Suprapubic skin (tissue), 4 donors: ENCODE data around the gene COPA. TPM values are rescaled to one million over a fixed set of nuclear protein-coding genes. Genes with fewer than 3 reads are reported as not detected.
A peak's percentile ranks its signal among the peaks of the same experiment; 100 is the strongest.

Experiments
- DNase-seq, 2 donors: peaks; one replicate each; pipeline ENCODE4 v3.0.0-alpha.2; 2019; ENCODE audit warnings: low spot score in 2 of 2
- H3K27ac ChIP-seq: fragments of 200-600 bp; sonication (generic); one replicate; pipeline ENCODE4 v1.5.1; 2019
- H3K27me3 ChIP-seq: fragments of 200-600 bp; sonication (generic); one replicate; pipeline ENCODE4 v1.5.1; 2019
- H3K36me3 ChIP-seq: fragments of 200-600 bp; sonication (generic); one replicate; pipeline ENCODE4 v1.5.1; 2019
- H3K4me1 ChIP-seq: fragments of 200-600 bp; sonication (generic); one replicate; pipeline ENCODE4 v1.5.1; 2019
- H3K4me3 ChIP-seq: fragments of 200-600 bp; sonication (generic); one replicate; pipeline ENCODE4 v1.5.1; 2019; ENCODE audit warnings: mild to moderate bottlenecking
- H3K9me3 ChIP-seq: fragments of 200-600 bp; sonication (generic); one replicate; pipeline ENCODE4 v1.5.1; 2019
- CTCF ChIP-seq, 2 donors: fragments of 200-600 bp in 1 of 2; fragments of 450-650 bp in 1 of 2; sonication (generic) in 1 of 2; IDR thresholded peaks; one replicate each; pipeline ENCODE4 v1.5.1; 2016 to 2019; ENCODE audit warnings: antibody characterized with exemption in 2 of 2, mild to moderate bottlenecking in 1 of 2, moderate library complexity in 1 of 2
- EP300 ChIP-seq: sonication (generic); formaldehyde crosslinking; IDR thresholded peaks from one replicate; pipeline ENCODE4 v1.6.1; 2017; ENCODE audit warnings: antibody characterized with exemption
- POLR2A ChIP-seq, 2 donors: fragments of 450-650 bp; IDR thresholded peaks; one replicate each; pipeline ENCODE4 v1.6.1; 2017; ENCODE audit warnings: antibody characterized with exemption in 2 of 2, mild to moderate bottlenecking in 2 of 2, moderate library complexity in 2 of 2
- POLR2AphosphoS5 ChIP-seq, 3 donors: sonication (generic); formaldehyde crosslinking; IDR thresholded peaks; one replicate each; pipeline ENCODE4 v1.6.1; 2017; ENCODE audit warnings: antibody characterized with exemption in 3 of 3
- WGBS: methylation state at CpG from one replicate; pipeline ENCODE4 v1.1.5; 2018; 5-methylcytosine and 5-hydroxymethylcytosine counted together
- total RNA-seq, 4 donors: library from RNA; depleted of rRNA; stranded (reverse); fragments of >200 nt; gene quantifications; one replicate each; pipeline ENCODE4 v1.1.0, GENCODE V29; 2016

COPA gene
- total RNA-seq, 4 donors from 2014 or later, result 62.5 to 92.9 (median 87.2) TPM

- H3K27me3 ChIP-seq, result no peaks in the 10 kb centered on the region
- no peak for DNase-seq
- peaks cover 49% of the 10 kb centered on the region for H3K36me3 ChIP-seq
- H3K9me3 ChIP-seq, result no peaks in the 10 kb centered on the region
- peaks cover 26% of the 10 kb centered on the region for H3K4me1 ChIP-seq
- peak overlapping the region; percentile 75 for H3K27ac ChIP-seq
- TF ChIP-seq POLR2AphosphoS5 (IDR thresholded peaks at IDR 0.05), result no peak
- no peak for TF ChIP-seq POLR2A (IDR thresholded peaks at IDR 0.05)
- TF ChIP-seq CTCF (IDR thresholded peaks at IDR 0.05), result no peak
- TF ChIP-seq EP300, result no peak
- WGBS, result under 1% methylated on average over 15 of the region's 15 CpGs
- H3K4me3 ChIP-seq, result peak overlapping the region; percentile 67
Observed at GRCh38 chr1:160284220-160284781, 58.7 kb downstream of the COPA start.

- Histone ChIP-seq H3K4me3 (no peak overlapping the region), H3K4me1 (peaks cover 26% of the 10 kb centered on the region), H3K27ac (no peak overlapping the region), H3K36me3 (peaks cover 52% of the 10 kb centered on the region), H3K9me3 (no peaks in the 10 kb centered on the region), H3K27me3 (no peaks in the 10 kb centered on the region)
- 93% methylated on average over 7 of the region's 7 CpGs for WGBS
- TF ChIP-seq POLR2A (IDR thresholded peaks at IDR 0.05) (no peak), EP300 (no peak), CTCF (IDR thresholded peaks at IDR 0.05) (no peak), POLR2AphosphoS5 (IDR thresholded peaks at IDR 0.05) (no peak)
- no peak for DNase-seq
Observed at GRCh38 chr1:160282807-160283206, 60.2 kb downstream of the COPA start.

- no peaks in the 10 kb centered on the region for H3K4me1 ChIP-seq
- no peaks in the 10 kb centered on the region for H3K27me3 ChIP-seq
- H3K27ac ChIP-seq, result no peak overlapping the region
- no peak overlapping the region for H3K4me3 ChIP-seq
- H3K9me3 ChIP-seq, result no peaks in the 10 kb centered on the region
- TF ChIP-seq EP300 (no peak), POLR2A (IDR thresholded peaks at IDR 0.05) (no peak), CTCF (IDR thresholded peaks at IDR 0.05) (no peak), POLR2AphosphoS5 (IDR thresholded peaks at IDR 0.05) (no peak)
- WGBS, result 90% methylated on average over 4 of the region's 4 CpGs
- no peak for DNase-seq
- H3K36me3 ChIP-seq, result peaks cover 70% of the 10 kb centered on the region
Observed at GRCh38 chr1:160277987-160278386, 65.1 kb downstream of the COPA start.

- Histone ChIP-seq H3K4me3 (no peak overlapping the region), H3K27me3 (no peaks in the 10 kb centered on the region), H3K36me3 (peaks cover 64% of the 10 kb centered on the region), H3K27ac (no peak overlapping the region), H3K9me3 (no peaks in the 10 kb centered on the region), H3K4me1 (no peaks in the 10 kb centered on the region)
- WGBS, result 83% methylated on average over 2 of the region's 2 CpGs
- no peak for DNase-seq
- no peak for TF ChIP-seq POLR2AphosphoS5 (IDR thresholded peaks at IDR 0.05)
Observed at GRCh38 chr1:160277330-160277729, 65.7 kb downstream of the COPA start.

- 67% methylated on average over 1 of the region's 1 CpG for WGBS
- H3K4me3 ChIP-seq, result no peak overlapping the region
- TF ChIP-seq CTCF (IDR thresholded peaks at IDR 0.05) (no peak), POLR2A (IDR thresholded peaks at IDR 0.05) (no peak), EP300 (no peak), POLR2AphosphoS5 (IDR thresholded peaks at IDR 0.05) (no peak)
Observed at GRCh38 chr1:160271025-160271424, 72.0 kb downstream of the COPA start.

More at GRCh38 chr1:160271025-160271424, 72.0 kb downstream of the COPA start:
- Histone ChIP-seq H3K27me3 (no peaks in the 10 kb centered on the region), H3K4me1 (no peaks in the 10 kb centered on the region), H3K9me3 (no peaks in the 10 kb centered on the region), H3K36me3 (peaks cover 2% of the 10 kb centered on the region), H3K27ac (no peak overlapping the region)
- DNase-seq, result no peak
